Esophagus muscularis mucosa (tissue), 4 donors: ENCODE measurements around the gene ATAD5.

ENCODE experiments used
- EP300 ChIP-seq: sonication (generic); formaldehyde crosslinking; IDR thresholded peaks from one replicate; pipeline ENCODE4 v1.6.1; 2017; ENCODE audit warnings: antibody characterized with exemption
- POLR2A ChIP-seq: fragments of 450-650 bp; IDR thresholded peaks from one replicate; pipeline ENCODE4 v1.6.1; 2017; ENCODE audit warnings: antibody characterized with exemption, moderate library complexity, mild to moderate bottlenecking, low read depth
- POLR2AphosphoS5 ChIP-seq, 2 donors: sonication (generic); formaldehyde crosslinking; IDR thresholded peaks; one replicate each; pipeline ENCODE4 v1.6.1; 2017; ENCODE audit warnings: antibody characterized with exemption in 2 of 2
- TF ChIP-seq, protein P1 (sequence below), 3 experiments: fragments of 200-600 bp in 2 of 3; fragments of 450-650 bp in 1 of 3; sonication (generic) in 2 of 3; IDR thresholded peaks; one replicate each; pipeline ENCODE4 v1.5.1; 2017 to 2019; ENCODE audit warnings: antibody characterized with exemption in 3 of 3, mild to moderate bottlenecking in 2 of 3, moderate library complexity in 1 of 3

GRCh38 chr17:30829022-30829421 is 2.7 kb upstream of the ATAD5 start:
- TF ChIP-seq, protein P1, sequence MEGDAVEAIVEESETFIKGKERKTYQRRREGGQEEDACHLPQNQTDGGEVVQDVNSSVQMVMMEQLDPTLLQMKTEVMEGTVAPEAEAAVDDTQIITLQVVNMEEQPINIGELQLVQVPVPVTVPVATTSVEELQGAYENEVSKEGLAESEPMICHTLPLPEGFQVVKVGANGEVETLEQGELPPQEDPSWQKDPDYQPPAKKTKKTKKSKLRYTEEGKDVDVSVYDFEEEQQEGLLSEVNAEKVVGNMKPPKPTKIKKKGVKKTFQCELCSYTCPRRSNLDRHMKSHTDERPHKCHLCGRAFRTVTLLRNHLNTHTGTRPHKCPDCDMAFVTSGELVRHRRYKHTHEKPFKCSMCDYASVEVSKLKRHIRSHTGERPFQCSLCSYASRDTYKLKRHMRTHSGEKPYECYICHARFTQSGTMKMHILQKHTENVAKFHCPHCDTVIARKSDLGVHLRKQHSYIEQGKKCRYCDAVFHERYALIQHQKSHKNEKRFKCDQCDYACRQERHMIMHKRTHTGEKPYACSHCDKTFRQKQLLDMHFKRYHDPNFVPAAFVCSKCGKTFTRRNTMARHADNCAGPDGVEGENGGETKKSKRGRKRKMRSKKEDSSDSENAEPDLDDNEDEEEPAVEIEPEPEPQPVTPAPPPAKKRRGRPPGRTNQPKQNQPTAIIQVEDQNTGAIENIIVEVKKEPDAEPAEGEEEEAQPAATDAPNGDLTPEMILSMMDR (IDR thresholded peaks at IDR 0.05): no peak
- no peak for TF ChIP-seq POLR2AphosphoS5 (IDR thresholded peaks at IDR 0.05)
- TF ChIP-seq POLR2A: no peak
- no peak for TF ChIP-seq EP300
